Left cardiac atrium (tissue), 4 donors: Measurements from ENCODE around the gene DGAT2L6. TPM values are rescaled to one million over a fixed set of nuclear protein-coding genes. Genes with fewer than 3 reads are reported as not detected.

ENCODE experiments used
- ATAC-seq, 2 donors: fragments of 200-7000 bp; cut with Tn5 transposase; one replicate each; pipeline ENCODE4 v1.9.1; 2020; ENCODE audit warnings: mild to moderate bottlenecking in 2 of 2, moderate library complexity in 2 of 2
- DNase-seq: peaks from one replicate; pipeline ENCODE4 v3.0.0-alpha.2; 2020
- intact Hi-C, 2 donors: fragments of 100-400 bp; cut with DNase I; formaldehyde crosslinking; loops; one replicate each; pipeline versions ENCODE4 v1.14.1 to v1.15.1; 2022 to 2023
- total RNA-seq, 2 donors: library from RNA; stranded (reverse); fragmentation: NEBNext Ultra II Directional; extraction: Animal tissue kit (Norgen Biotek cat#: 25700); gene quantifications; one replicate each; pipeline ENCODE4 v1.2.1, GENCODE V29; 2021
- donor health status: DM: no; HTN: yes; CAD: no.
- donor health status: DM: no; HTN: yes; CAD: no; lungs with severe emphysema.
- donor health status: DM: yes; HTN: yes; CAD: no.
- donor health status: Dilated cardiomyopathy.

DGAT2L6 gene
- total RNA-seq, 2 donors from 2014 or later: not detected

GRCh38 chrX:70254909-70255308, 77.6 kb downstream of the DGAT2L6 start:
- no peak for ATAC-seq
- DNase-seq: no peak
- intact Hi-C loops: no loop called here

Other genes with a start within 250 kb of the DGAT2L6 start
- not detected for gene AWAT2, start 127.5 kb upstream of the DGAT2L6 start, total RNA-seq
- gene OTUD6A, start 115.0 kb upstream of the DGAT2L6 start, total RNA-seq: not detected
- 10 to 100 TPM; 39.8 to 41.6 TPM for gene IGBP1, start 44.0 kb upstream of the DGAT2L6 start, total RNA-seq
- not detected for gene AWAT1, start 57.2 kb downstream of the DGAT2L6 start, total RNA-seq
- under 1 TPM in 1 of 2 donors, not detected in 1; 0.16 TPM for gene P2RY4, start 82.7 kb downstream of the DGAT2L6 start, total RNA-seq
- gene ARR3, start 90.9 kb downstream of the DGAT2L6 start, total RNA-seq: not detected
- gene RAB41, start 104.7 kb downstream of the DGAT2L6 start, total RNA-seq: not detected
- 10 to 100 TPM; 33.7 to 37.1 TPM for gene PDZD11, start 112.4 kb downstream of the DGAT2L6 start, total RNA-seq
- gene KIF4A, start 112.6 kb downstream of the DGAT2L6 start, total RNA-seq: under 1 TPM; 0.29 to 0.68 TPM
- not detected for gene GDPD2, start 245.8 kb downstream of the DGAT2L6 start, total RNA-seq